GM12878 (cell line): ENCODE measurements around the gene UAP1. TPM values are rescaled to one million over a fixed set of nuclear protein-coding genes. Genes with fewer than 3 reads are reported as not detected.

Experiments
- ATAC-seq: fragments of 200-7000 bp; cut with Tn5 transposase; 3 replicates; pipeline ENCODE4 v1.9.1; 2020; ENCODE audit warnings: mild to moderate bottlenecking, moderate library complexity
- BruUV-seq: library from RNA; stranded (reverse); fragments of 400-500 nt; replicated peaks from 2 replicates; lab custom pipeline; 2021; lab: Mats Ljungman, UMichigan
- CTCF ChIA-PET: fragments of 300-600 bp; sonication (Branson Sonifier 250); formaldehyde crosslinking; extraction: SDS; loops from one replicate; lab custom pipeline; 2021; ENCODE audit warnings: inconsistent platforms; lab: Yijun Ruan, JAX
- POLR2A ChIA-PET: fragments of 350-600 bp; formaldehyde crosslinking; extraction: SDS; loops from one replicate; lab custom pipeline; 2021; ENCODE audit warnings: inconsistent platforms; lab: Charles Lee
- RAD21 ChIA-PET: fragments of 300-600 bp; sonication (Branson Sonifier 250); formaldehyde crosslinking; loops from one replicate; lab custom pipeline; 2023; ENCODE audit warnings: antibody characterized with exemption; ENCODE audit not compliant: unreplicated experiment; lab: Charles Lee
- SMC1A ChIA-PET: fragments of 300-600 bp; sonication (Branson Sonifier 250); formaldehyde crosslinking; loops from one replicate; lab custom pipeline; 2023; ENCODE audit not compliant: unreplicated experiment, uncharacterized antibody; lab: Charles Lee
- DNase-seq: peaks from one replicate; pipeline ENCODE4 v3.0.0-alpha.2; 2011; ENCODE audit warnings: low read depth, low spot score
- FAIRE-seq: peaks from 3 replicates; lab custom pipeline; 2011; peaks lifted over from hg19 to GRCh38; lab: Jason Lieb, UNC
- H2AFZ ChIP-seq: 2 replicates; pipeline ENCODE4 v1.6.0; 2011; ENCODE audit warnings: low read depth, low read length, control low read depth; ENCODE audit not compliant: control insufficient read depth
- H3K27ac ChIP-seq: 2 replicates; pipeline ENCODE4 v1.5.1; 2011; ENCODE audit warnings: control low read depth; ENCODE audit not compliant: control insufficient read depth, insufficient read depth
- H3K27me3 ChIP-seq, 2 experiments: replicated peaks in 1 of 2; 2 replicates each; pipeline versions ENCODE4 v1.6.0 to v1.6.1; 2011; ENCODE audit warnings: low read length in 1 of 2; ENCODE audit not compliant: control insufficient read depth in 2 of 2, insufficient read depth in 2 of 2
- H3K36me3 ChIP-seq, 2 experiments: 2 replicates each; pipeline ENCODE4 v1.5.1; 2011; ENCODE audit warnings: low read length in 1 of 2; ENCODE audit not compliant: control insufficient read depth in 2 of 2, insufficient read depth in 2 of 2
- H3K4me1 ChIP-seq: 2 replicates; pipeline ENCODE4 v1.6.1; 2011; ENCODE audit warnings: mild to moderate bottlenecking, low read length, moderate library complexity, mixed read lengths; ENCODE audit not compliant: control insufficient read depth, insufficient read depth
- H3K4me2 ChIP-seq: 2 replicates; pipeline ENCODE4 v1.6.0; 2011; ENCODE audit warnings: control low read depth; ENCODE audit not compliant: control insufficient read depth, insufficient read depth
- H3K4me3 ChIP-seq: fragments of 200-600 bp; sonication (generic); 2 replicates; pipeline ENCODE4 v1.5.1; 2016
- H3K79me2 ChIP-seq: 2 replicates; pipeline ENCODE4 v1.6.0; 2011; ENCODE audit warnings: low read length; ENCODE audit not compliant: control insufficient read depth, insufficient read depth
- H3K9ac ChIP-seq: 2 replicates; pipeline ENCODE4 v1.8.0; 2011; ENCODE audit warnings: low read length, control low read depth, mixed read lengths; ENCODE audit not compliant: control insufficient read depth, insufficient read depth
- H3K9me3 ChIP-seq: replicated peaks from 3 replicates; pipeline ENCODE4 v1.5.1; 2011; ENCODE audit warnings: mild to moderate bottlenecking, low read length; ENCODE audit not compliant: control insufficient read depth, insufficient read depth
- H4K20me1 ChIP-seq: 2 replicates; pipeline ENCODE4 v1.6.0; 2011; ENCODE audit not compliant: control insufficient read depth, insufficient read depth
- ASH2L ChIP-seq: fragments of 300-600, 200-600 bp; sonication (generic); IDR thresholded peaks from 2 replicates; pipeline ENCODE4 v1.6.1; 2017; ENCODE audit warnings: low read depth, mild to moderate bottlenecking, borderline replicate concordance
- CHD4 ChIP-seq: fragments of 200-600 bp; sonication (generic); IDR thresholded peaks from 2 replicates; pipeline ENCODE4 v1.6.1; 2016; ENCODE audit warnings: mild to moderate bottlenecking
- CREB1 ChIP-seq: IDR thresholded peaks from 2 replicates; pipeline ENCODE4 v1.6.1; 2012; ENCODE audit warnings: low read depth, mild to moderate bottlenecking, inconsistent platforms
- ELK1 ChIP-seq: IDR thresholded peaks from 2 replicates; pipeline ENCODE4 v1.6.1; 2012; ENCODE audit warnings: low read depth, low read length, improper control_type of control experiment
- KDM1A ChIP-seq: fragments of 200-600 bp; sonication (generic); IDR thresholded peaks from 2 replicates; pipeline ENCODE4 v1.6.1; 2016; ENCODE audit warnings: borderline replicate concordance
- NFIC ChIP-seq: IDR thresholded peaks from 2 replicates; pipeline ENCODE4 v1.6.1; 2012; ENCODE audit warnings: low read depth, mild to moderate bottlenecking, inconsistent platforms, low read length, moderate library complexity
- NFXL1 ChIP-seq: fragments of 450-650 bp; IDR thresholded peaks from 2 replicates; pipeline ENCODE4 v1.6.1; 2017; ENCODE audit warnings: antibody characterized with exemption, mild to moderate bottlenecking, borderline replicate concordance
- NFYB ChIP-seq: IDR thresholded peaks from 2 replicates; pipeline ENCODE4 v1.6.1; 2011; ENCODE audit warnings: low read depth, mild to moderate bottlenecking, low read length, improper control_type of control experiment, moderate library complexity; ENCODE audit not compliant: insufficient read depth
- SKIL ChIP-seq: fragments of 450-650 bp; IDR thresholded peaks from 2 replicates; pipeline ENCODE4 v1.6.1; 2017; ENCODE audit warnings: mild to moderate bottlenecking, low read depth, inconsistent platforms; ENCODE audit not compliant: poor library complexity, severe bottlenecking
- SMAD5 ChIP-seq: IDR thresholded peaks from 2 replicates; pipeline ENCODE4 v1.6.1; 2016; ENCODE audit warnings: antibody characterized with exemption, low read depth
- SMARCA5 ChIP-seq: fragments of 450-650 bp; IDR thresholded peaks from 2 replicates; pipeline ENCODE4 v1.6.1; 2017; ENCODE audit warnings: mild to moderate bottlenecking
- SRF ChIP-seq, 2 experiments: IDR thresholded peaks; 2 replicates each; pipeline ENCODE4 v1.6.1; 2011; ENCODE audit warnings: low read depth in 2 of 2, low read length in 2 of 2, mild to moderate bottlenecking in 1 of 2, moderate library complexity in 1 of 2
- ZBTB33 ChIP-seq: fragments of 450-650 bp; IDR thresholded peaks from 2 replicates; pipeline ENCODE4 v1.6.1; 2017; ENCODE audit warnings: mild to moderate bottlenecking
- WGBS: methylation state at CpG from one replicate; pipeline ENCODE4 v1.1.6; 2016; ENCODE audit warnings: low lambda C conversion rate; ENCODE audit not compliant: insufficient replicate concordance, insufficient coverage; ENCODE audit errors: missing lambda C conversion rate; 5-methylcytosine and 5-hydroxymethylcytosine counted together
- in situ Hi-C: fragments of 300-500 bp; cut with MboI; formaldehyde crosslinking; loops from 9 replicates; pipeline ENCODE4 v1.14.3; 2018; ENCODE audit warnings: mixed read lengths
- intact Hi-C: fragments of 100-400 bp; cut with micrococcal nuclease; formaldehyde crosslinking; loops from one replicate; pipeline ENCODE4 v1.14.2; 2022; ENCODE audit not compliant: unreplicated experiment
- polyA plus RNA-seq, 11 experiments: library from polyadenylated mRNA; depleted of rRNA in 4 of 11; unstranded in 6 of 11; stranded (reverse) in 5 of 11; fragments of >200 nt; fragmentation: Nextera tagmentation in 4 of 11; fragmentation: Illumina TruSeq in 1 of 11; extraction: Ambion mirVana in 4 of 11; extraction: Trizol in 1 of 11; gene quantifications; 1 replicate in 1 of 11; 2 replicates in 10 of 11; pipeline versions ENCODE4 v1.2.1 to v1.2.3, GENCODE V29; 2011 to 2016; ENCODE audit warnings: inconsistent platforms in 2 of 11, missing spikeins in 2 of 11, low read depth in 1 of 11
- total RNA-seq, 4 experiments: library from RNA; depleted of rRNA in 3 of 4; stranded (reverse); fragments of >200 nt in 3 of 4; fragmentation: Illumina TruSeq in 1 of 4; extraction: Trizol in 1 of 4; gene quantifications; 2 replicates each; pipeline versions ENCODE4 v1.2.1 to v1.2.3, GENCODE V29; 2013 to 2021
- TF ChIP-seq, protein P1 (sequence below): fragments of 450-650 bp; IDR thresholded peaks from 2 replicates; pipeline ENCODE4 v1.6.1; 2017; ENCODE audit warnings: low read depth, mild to moderate bottlenecking, moderate library complexity

Gene UAP1
- total and polyA plus RNA-seq, 10 of the 15 experiments (the other 5 are each of a cell fraction or from before 2014, with no cell fraction given), result 19.2 to 43.0 (median 30.7) TPM

- Histone ChIP-seq H3K9me3 (no peaks in the 10 kb centered on the region), H3K27ac (no peak overlapping the region), H4K20me1 (no peaks in the 10 kb centered on the region), H3K4me2 (no peak overlapping the region), H3K4me1 (peaks cover 17% of the 10 kb centered on the region), H2AFZ (no peak overlapping the region), H3K4me3 (no peak overlapping the region), H3K9ac (no peak overlapping the region), H3K79me2 (no peaks in the 10 kb centered on the region), H3K27me3 (no peaks in the 10 kb centered on the region), H3K36me3 (no peaks in the 10 kb centered on the region)
- intact Hi-C loops (loop anchor here (5.0 kb wide), 1 partner anchor 167 kb away; the partner anchor contains the start of gene HSD17B7), in situ Hi-C loops (no loop called here)
- DNase-seq (no peak), FAIRE-seq (no peak), ATAC-seq (no peak)
- SMC1A ChIA-PET, result interaction anchor here (1.1 to 2.9 kb wide), 7 partner anchors 9 to 268 kb away, joined by 3 to 31 read pairs (median 4); no protein-coding TSS in a partner anchor
- RAD21 ChIA-PET, result interaction anchor here (1.0 to 1.8 kb wide), 4 partner anchors 10 to 175 kb away, joined by 3 to 16 read pairs (median 6); no protein-coding TSS in a partner anchor
- CTCF ChIA-PET, result interaction anchor here (1.4 to 9.3 kb wide), 6 partner anchors 11 to 175 kb away, joined by 3 to 79 read pairs (median 4); no protein-coding TSS in a partner anchor
- POLR2A ChIA-PET, result no interaction called here
- WGBS, result 93% methylated on average over 2 of the region's 2 CpGs
- BruUV-seq, result no TSS peak
- TF ChIP-seq NFIC (no peak), SMARCA5 (no peak), KDM1A (no peak), ASH2L (no peak), NFYB (no peak), ELK1 (no peak), ZBTB33 (no peak), CREB1 (no peak), SRF (IDR thresholded peaks at IDR 0.05; ENCODE audit: low read depth in 2 of 2, low read length in 2 of 2) (no peak), CHD4 (no peak), NFXL1 (no peak), SKIL (no peak), SMAD5 (no peak)
- TF ChIP-seq, protein P1, sequence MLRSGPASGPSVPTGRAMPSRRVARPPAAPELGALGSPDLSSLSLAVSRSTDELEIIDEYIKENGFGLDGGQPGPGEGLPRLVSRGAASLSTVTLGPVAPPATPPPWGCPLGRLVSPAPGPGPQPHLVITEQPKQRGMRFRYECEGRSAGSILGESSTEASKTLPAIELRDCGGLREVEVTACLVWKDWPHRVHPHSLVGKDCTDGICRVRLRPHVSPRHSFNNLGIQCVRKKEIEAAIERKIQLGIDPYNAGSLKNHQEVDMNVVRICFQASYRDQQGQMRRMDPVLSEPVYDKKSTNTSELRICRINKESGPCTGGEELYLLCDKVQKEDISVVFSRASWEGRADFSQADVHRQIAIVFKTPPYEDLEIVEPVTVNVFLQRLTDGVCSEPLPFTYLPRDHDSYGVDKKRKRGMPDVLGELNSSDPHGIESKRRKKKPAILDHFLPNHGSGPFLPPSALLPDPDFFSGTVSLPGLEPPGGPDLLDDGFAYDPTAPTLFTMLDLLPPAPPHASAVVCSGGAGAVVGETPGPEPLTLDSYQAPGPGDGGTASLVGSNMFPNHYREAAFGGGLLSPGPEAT, result no peak
Measured at GRCh38 chr1:162625679-162626078, 64.2 kb downstream of the UAP1 start.
